Astrocyte of the cerebellum (primary cell): ENCODE data around the gene FASTK.

Experiments used
- DNase-seq: peaks from one replicate; pipeline ENCODE4 v3.0.0-alpha.2; 2011; ENCODE audit warnings: low read depth
- H3K4me3 ChIP-seq: 2 replicates; pipeline ENCODE4 v1.5.1; 2011; ENCODE audit warnings: mild to moderate bottlenecking, low read depth, low read length, moderate library complexity
- CTCF ChIP-seq: IDR thresholded peaks from 2 replicates; pipeline ENCODE4 v1.5.1; 2012; ENCODE audit warnings: low read length, low read depth, moderate library complexity, mild to moderate bottlenecking; ENCODE audit errors: missing control alignments
- in situ Hi-C: cut with HindIII; loops from 2 replicates; pipeline ENCODE4 v1.10.0; 2017; ENCODE audit warnings: low sequenced_read_pairs

FASTK gene

GRCh38 chr7:151080522-151081169 lies at the start of gene FASTK:
TSS of gene FASTK (minus strand) at chr7:151080809. CDS start at chr7:151080766, 43 bp downstream.
- in situ Hi-C loops: no loop called here
- peak within 1 kb of the TSS; percentile 93 for H3K4me3 ChIP-seq
- no peak for TF ChIP-seq CTCF
- peak; percentile 72 for DNase-seq

- no peak for DNase-seq
- H3K4me3 ChIP-seq: no peak overlapping the region
- no peak for TF ChIP-seq CTCF
- in situ Hi-C loops: no loop called here
Measured at GRCh38 chr7:151129960-151130591, 49.5 kb upstream of the FASTK start.

DNA sequence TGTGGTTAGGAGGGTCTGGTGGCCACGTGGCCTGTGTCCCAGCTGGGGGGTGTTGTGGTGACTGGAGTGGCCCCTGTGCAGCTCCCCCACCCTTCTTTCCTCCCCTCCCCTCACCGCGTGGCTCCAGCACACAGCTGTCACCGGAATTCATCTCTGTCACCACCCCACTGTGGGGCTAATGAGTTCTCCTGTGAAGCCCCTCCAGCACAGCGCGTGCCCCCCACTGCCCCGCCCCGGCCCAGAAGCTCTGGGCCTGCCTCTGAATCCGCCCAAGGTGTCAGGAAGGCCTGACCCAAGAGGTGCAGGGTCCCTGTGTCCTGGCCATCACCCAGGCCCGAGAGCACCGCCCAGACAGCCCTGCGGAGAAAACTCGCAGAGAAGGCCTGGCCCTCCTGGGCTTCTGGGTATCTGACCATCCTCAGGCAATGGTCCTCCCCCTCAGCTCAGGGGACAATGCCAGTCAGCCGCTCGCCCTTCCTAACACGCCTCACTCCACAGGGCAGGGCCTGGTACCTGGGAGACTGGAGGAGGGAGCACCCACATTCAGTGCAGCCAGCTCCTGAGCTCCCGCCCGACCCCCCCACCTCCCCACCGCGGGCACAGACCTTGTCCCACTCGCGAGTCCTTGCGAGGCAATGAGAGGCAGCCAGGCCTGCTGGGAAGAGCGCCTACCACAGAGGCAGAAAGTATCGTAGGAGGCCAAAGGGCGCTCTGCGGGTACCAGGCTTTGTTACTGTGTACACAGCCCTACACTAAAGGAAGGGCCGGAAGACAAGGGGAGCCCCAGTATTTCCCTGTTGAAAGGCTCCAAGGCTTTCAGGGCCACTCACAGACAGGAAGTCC lies 48.7 kb upstream of the FASTK start:
- in situ Hi-C loops: no loop called here
- DNase-seq: no peak
- no peak overlapping the region for H3K4me3 ChIP-seq
- TF ChIP-seq CTCF: no peak

GRCh38 chr7:151128716-151129115 lies 48.1 kb upstream of the FASTK start:
- no peak overlapping the region for H3K4me3 ChIP-seq
- TF ChIP-seq CTCF: no peak
- in situ Hi-C loops: no loop called here
- DNase-seq: no peak

- DNase-seq: no peak
- no peak overlapping the region for H3K4me3 ChIP-seq
- no peak for TF ChIP-seq CTCF
- in situ Hi-C loops: no loop called here
Measured at GRCh38 chr7:151128144-151128543, 47.5 kb upstream of the FASTK start.

- in situ Hi-C loops: no loop called here
- DNase-seq: no peak
- no peak for TF ChIP-seq CTCF
- no peak overlapping the region for H3K4me3 ChIP-seq
Measured at GRCh38 chr7:151126491-151127137, 46.0 kb upstream of the FASTK start.
